SK-N-SH (cell line): ENCODE measurements around the gene HOMER1. TPM values are rescaled to one million over a fixed set of nuclear protein-coding genes. Genes with fewer than 3 reads are reported as not detected.

Source experiments
- CTCF ChIA-PET: fragments of 300-600, 350-600 bp; formaldehyde crosslinking; extraction: SDS; loops from one replicate; lab custom pipeline; 2021; lab: Yijun Ruan, JAX
- POLR2A ChIA-PET: fragments of 350-600 bp; sonication (Branson Sonifier 250); formaldehyde crosslinking; extraction: SDS; loops from one replicate; lab custom pipeline; 2020; ENCODE audit warnings: antibody characterized with exemption, inconsistent platforms; lab: Yijun Ruan, JAX
- DNase-seq: peaks from one replicate; pipeline ENCODE4 v3.0.0; 2012
- H2AFZ ChIP-seq: fragments of 200-600 bp; sonication (generic); 2 replicates; pipeline ENCODE4 v1.8.1; 2016; ENCODE audit warnings: antibody characterized with exemption, mild to moderate bottlenecking, low read depth
- H3F3A ChIP-seq: fragments of 200-600 bp; sonication (generic); replicated peaks from 2 replicates; pipeline ENCODE3; 2016; ENCODE audit warnings: antibody characterized with exemption, mild to moderate bottlenecking; ENCODE audit not compliant: insufficient read depth
- H3K27ac ChIP-seq, 2 experiments: fragments of 200-500 bp in 1 of 2; fragments of 200-600 bp in 1 of 2; sonication (Bioruptor generic) in 1 of 2; sonication (generic), shearing (Covaris generic) in 1 of 2; 2 replicates each; pipeline versions ENCODE4 v1.5.1 to v1.6.1; 2014 to 2016; ENCODE audit warnings: low read depth in 2 of 2, inconsistent platforms in 1 of 2, low read length in 1 of 2, mild to moderate bottlenecking in 1 of 2, mixed read lengths in 1 of 2
- H3K27me3 ChIP-seq: fragments of 200-600 bp; sonication (generic), shearing (Covaris generic); 2 replicates; pipeline ENCODE4 v1.6.1; 2016; ENCODE audit warnings: mixed run types; ENCODE audit not compliant: insufficient read depth
- H3K36me3 ChIP-seq, 2 experiments: fragments of 200-500 bp in 1 of 2; fragments of 200-600 bp in 1 of 2; sonication (Bioruptor generic) in 1 of 2; sonication (generic) in 1 of 2; replicated peaks in 1 of 2; 2 replicates each; pipeline versions ENCODE3 to v1.5.1; 2014 to 2016; ENCODE audit warnings: low read length in 1 of 2, mild to moderate bottlenecking in 1 of 2; ENCODE audit not compliant: insufficient read depth in 2 of 2, control insufficient read depth in 1 of 2
- H3K4me1 ChIP-seq, 2 experiments: fragments of 200-500 bp in 1 of 2; fragments of 200-600 bp in 1 of 2; sonication (Bioruptor generic) in 1 of 2; sonication (generic), shearing (Covaris generic) in 1 of 2; 2 replicates each; pipeline versions ENCODE4 v1.5.1 to v1.6.1; 2014 to 2016; ENCODE audit warnings: low read depth in 1 of 2, low read length in 1 of 2, mixed run types in 1 of 2; ENCODE audit not compliant: insufficient read depth in 2 of 2, control insufficient read depth in 1 of 2
- H3K4me2 ChIP-seq: fragments of 200-600 bp; sonication (generic), shearing (Covaris generic); 2 replicates; pipeline ENCODE4 v1.6.1; 2017; ENCODE audit warnings: mixed run types
- H3K4me3 ChIP-seq, 2 experiments: fragments of 200-500 bp in 1 of 2; fragments of 200-600 bp in 1 of 2; sonication (Bioruptor generic) in 1 of 2; sonication (generic), shearing (Covaris generic) in 1 of 2; 2 replicates each; pipeline versions ENCODE4 v1.5.1 to v1.8.1; 2014 to 2016; ENCODE audit warnings: low read depth in 2 of 2, inconsistent platforms in 1 of 2, low read length in 1 of 2, mild to moderate bottlenecking in 1 of 2, mixed read lengths in 1 of 2, moderate library complexity in 1 of 2
- H3K79me2 ChIP-seq: fragments of 200-600 bp; sonication (generic); 2 replicates; pipeline ENCODE4 v1.8.1; 2017; ENCODE audit warnings: mild to moderate bottlenecking; ENCODE audit not compliant: insufficient read depth
- H3K9ac ChIP-seq: fragments of 200-600 bp; sonication (generic); 2 replicates; pipeline ENCODE4 v1.6.1; 2017; ENCODE audit warnings: mixed run types
- H3K9me2 ChIP-seq: fragments of 200-600 bp; sonication (generic); 2 replicates; pipeline ENCODE4 v1.6.1; 2017; ENCODE audit warnings: mixed run types
- H3K9me3 ChIP-seq: fragments of 200-600 bp; sonication (generic); 2 replicates; pipeline ENCODE4 v1.6.1; 2017; ENCODE audit warnings: mixed run types, mild to moderate bottlenecking, moderate library complexity
- H4K20me1 ChIP-seq: fragments of 200-600 bp; sonication (generic); 2 replicates; pipeline ENCODE4 v1.6.1; 2017; ENCODE audit warnings: mild to moderate bottlenecking, mixed run types; ENCODE audit not compliant: insufficient read depth
- CHD2 ChIP-seq: fragments of 150-350 bp; IDR thresholded peaks from 2 replicates; pipeline ENCODE4 v1.6.1; 2018; ENCODE audit warnings: low read length; ENCODE audit not compliant: partially characterized antibody
- ELF1 ChIP-seq: IDR thresholded peaks from 2 replicates; pipeline ENCODE4 v1.4.0; 2012
- EP300 ChIP-seq, 2 experiments: IDR thresholded peaks; 2 replicates each; pipeline versions ENCODE4 v1.4.0 to v1.6.1; 2012; ENCODE audit warnings: borderline replicate concordance in 1 of 2, low read depth in 1 of 2, low read length in 1 of 2
- FOXM1 ChIP-seq: IDR thresholded peaks from 2 replicates; pipeline ENCODE4 v1.4.0; 2012; ENCODE audit warnings: low read depth, mild to moderate bottlenecking
- GATA2 ChIP-seq: sonication (generic); formaldehyde crosslinking; IDR thresholded peaks from 2 replicates; pipeline ENCODE4 v1.5.0; 2020; ENCODE audit warnings: mild to moderate bottlenecking, missing genetic modification reagents
- MXI1 ChIP-seq: IDR thresholded peaks from 2 replicates; pipeline ENCODE4 v1.6.1; 2012; ENCODE audit warnings: mild to moderate bottlenecking, low read depth, low read length, improper control_type of control experiment
- NFIC ChIP-seq: IDR thresholded peaks from 2 replicates; pipeline ENCODE4 v1.4.0; 2012; ENCODE audit warnings: borderline replicate concordance
- NRF1 ChIP-seq: IDR thresholded peaks from 2 replicates; pipeline ENCODE4 v1.6.1; 2012; ENCODE audit warnings: low read depth, mild to moderate bottlenecking, low read length
- PBX3 ChIP-seq: IDR thresholded peaks from 2 replicates; pipeline ENCODE4; 2012
- RCOR1 ChIP-seq: fragments of 150-350 bp; IDR thresholded peaks from 2 replicates; pipeline ENCODE4 v1.6.1; 2017; ENCODE audit warnings: antibody characterized with exemption, low read length
- RXRA ChIP-seq: IDR thresholded peaks from 2 replicates; pipeline ENCODE4 v1.4.0; 2012; ENCODE audit warnings: low read depth, mild to moderate bottlenecking, borderline replicate concordance
- YY1 ChIP-seq: IDR thresholded peaks from 2 replicates; pipeline ENCODE4 v1.4.0; 2012; ENCODE audit warnings: low read depth, mild to moderate bottlenecking
- WGBS: methylation state at CpG from one replicate; pipeline ENCODE4 v1.1.6; 2017; ENCODE audit warnings: low lambda C conversion rate; 5-methylcytosine and 5-hydroxymethylcytosine counted together
- polyA plus RNA-seq, 3 experiments: library from polyadenylated mRNA; depleted of rRNA; stranded (reverse); fragments of >200 nt; gene quantifications; 2 replicates each; pipeline ENCODE4 v1.2.3, GENCODE V29; 2012
- TF ChIP-seq, protein P1 (sequence below): IDR thresholded peaks from 2 replicates; pipeline ENCODE4 v1.4.0; 2012; ENCODE audit warnings: low read depth
- TF ChIP-seq, protein P2 (sequence below): fragments of 200-600 bp; sonication (generic); IDR thresholded peaks from 2 replicates; pipeline ENCODE4 v1.6.1; 2017; ENCODE audit warnings: antibody characterized with exemption, mild to moderate bottlenecking, moderate library complexity

Gene HOMER1
- polyA plus RNA-seq, 1 of the 3 experiments (the other 2 are of a cell fraction), result 2.2 TPM

GRCh38 chr5:79488775-79489174 lies 25.2 kb downstream of the HOMER1 start:
- TF ChIP-seq RXRA, result no peak
- TF ChIP-seq PBX3, result no peak
- no peak for TF ChIP-seq CHD2
- TF ChIP-seq, protein P1, sequence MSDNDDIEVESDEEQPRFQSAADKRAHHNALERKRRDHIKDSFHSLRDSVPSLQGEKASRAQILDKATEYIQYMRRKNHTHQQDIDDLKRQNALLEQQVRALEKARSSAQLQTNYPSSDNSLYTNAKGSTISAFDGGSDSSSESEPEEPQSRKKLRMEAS, result no peak
- no peak for TF ChIP-seq RCOR1
- TF ChIP-seq ELF1, result no peak
- TF ChIP-seq MXI1, result no peak
- TF ChIP-seq NRF1, result no peak
- TF ChIP-seq FOXM1, result no peak
- no peak for TF ChIP-seq NFIC
- TF ChIP-seq YY1, result no peak
- TF ChIP-seq EP300 (IDR thresholded peaks at IDR 0.05; ENCODE audit: borderline replicate concordance in 1 of 2, low read depth in 1 of 2, low read length in 1 of 2), result no peak
- Histone ChIP-seq H3K9ac (no peak overlapping the region), H2AFZ (no peak overlapping the region), H3F3A (no peaks in the 10 kb centered on the region), H3K36me3 (no peaks in the 10 kb centered on the region), H3K79me2 (peaks cover 3% of the 10 kb centered on the region; the same call in 1 of the 2 replicates), H3K4me3 (no peak overlapping the region), H3K9me2 (no peaks in the 10 kb centered on the region), H3K27ac (no peak overlapping the region), H3K4me2 (no peak overlapping the region), H3K9me3 (no peaks in the 10 kb centered on the region), H3K4me1 (peaks cover 0 to 3% of the 10 kb centered on the region in 2 experiments; a peak in 1 of 4 replicates), H4K20me1 (no peaks in the 10 kb centered on the region), H3K27me3 (no peaks in the 10 kb centered on the region)
- no peak for DNase-seq
- POLR2A ChIA-PET, result interaction anchor here (1.3 kb wide), 1 partner anchor 11 kb away, joined by 3 read pairs; no protein-coding TSS in a partner anchor
- CTCF ChIA-PET, result interaction anchor here (0.7 to 1.6 kb wide), 6 partner anchors 24 to 466 kb away, joined by 3 read pairs; no protein-coding TSS in a partner anchor

DNA sequence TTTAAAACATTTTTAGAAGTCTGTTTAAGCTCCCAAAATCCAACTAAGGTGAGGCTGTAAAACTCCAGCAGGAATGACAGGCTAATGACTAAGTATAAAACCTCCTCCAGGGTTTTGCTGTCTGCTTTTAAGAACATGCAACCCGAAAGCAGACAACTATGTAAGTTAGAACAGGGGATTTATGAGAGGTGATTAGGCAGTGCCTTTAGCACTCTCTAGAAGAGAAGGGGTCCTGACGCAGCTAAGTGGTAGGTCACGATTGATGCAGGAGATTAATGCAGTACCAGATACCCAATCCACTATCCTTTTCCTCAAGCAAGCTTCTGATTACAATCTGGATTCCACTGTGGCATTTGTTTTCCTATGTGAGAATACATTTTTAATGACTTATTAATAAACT lies 25.9 kb downstream of the HOMER1 start:
- Histone ChIP-seq H2AFZ (no peak overlapping the region), H3K79me2 (peaks cover 3% of the 10 kb centered on the region; the same call in 1 of the 2 replicates), H3K4me3 (no peak overlapping the region), H3K9me2 (no peaks in the 10 kb centered on the region), H3K27ac (no peak overlapping the region)
- peak; percentile 33 for DNase-seq
- TF ChIP-seq, protein P2, sequence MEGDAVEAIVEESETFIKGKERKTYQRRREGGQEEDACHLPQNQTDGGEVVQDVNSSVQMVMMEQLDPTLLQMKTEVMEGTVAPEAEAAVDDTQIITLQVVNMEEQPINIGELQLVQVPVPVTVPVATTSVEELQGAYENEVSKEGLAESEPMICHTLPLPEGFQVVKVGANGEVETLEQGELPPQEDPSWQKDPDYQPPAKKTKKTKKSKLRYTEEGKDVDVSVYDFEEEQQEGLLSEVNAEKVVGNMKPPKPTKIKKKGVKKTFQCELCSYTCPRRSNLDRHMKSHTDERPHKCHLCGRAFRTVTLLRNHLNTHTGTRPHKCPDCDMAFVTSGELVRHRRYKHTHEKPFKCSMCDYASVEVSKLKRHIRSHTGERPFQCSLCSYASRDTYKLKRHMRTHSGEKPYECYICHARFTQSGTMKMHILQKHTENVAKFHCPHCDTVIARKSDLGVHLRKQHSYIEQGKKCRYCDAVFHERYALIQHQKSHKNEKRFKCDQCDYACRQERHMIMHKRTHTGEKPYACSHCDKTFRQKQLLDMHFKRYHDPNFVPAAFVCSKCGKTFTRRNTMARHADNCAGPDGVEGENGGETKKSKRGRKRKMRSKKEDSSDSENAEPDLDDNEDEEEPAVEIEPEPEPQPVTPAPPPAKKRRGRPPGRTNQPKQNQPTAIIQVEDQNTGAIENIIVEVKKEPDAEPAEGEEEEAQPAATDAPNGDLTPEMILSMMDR, result no peak
- TF ChIP-seq GATA2 (CRISPR knock-in tag), result peak; percentile 30; the same call in 1 of the 2 replicates
- TF ChIP-seq, all 33 proteins: peak for 1
- ChIA-PET CTCF (interaction anchor here (1.0 to 1.6 kb wide), 7 partner anchors 21 to 465 kb away, joined by 3 to 4 read pairs (median 3); no protein-coding TSS in a partner anchor), POLR2A (interaction anchor here (1.3 kb wide), 1 partner anchor 12 kb away, joined by 3 read pairs; no protein-coding TSS in a partner anchor)
- H4K20me1 ChIP-seq, result no peaks in the 10 kb centered on the region
- no peak overlapping the region for H3K4me2 ChIP-seq
- no peak overlapping the region for H3K9ac ChIP-seq
- H3K9me3 ChIP-seq, result no peaks in the 10 kb centered on the region
- H3F3A ChIP-seq, result no peaks in the 10 kb centered on the region
- 62% methylated on average over 3 of the region's 3 CpGs for WGBS
- peaks cover 0 to 3% of the 10 kb centered on the region in 2 experiments; a peak in 1 of 4 replicates for H3K4me1 ChIP-seq
- H3K36me3 ChIP-seq, result no peaks in the 10 kb centered on the region
- no peaks in the 10 kb centered on the region for H3K27me3 ChIP-seq
